ENCODE data around the gene PGAP6.

- no peak for TF ChIP-seq POLR2A (IDR thresholded peaks at IDR 0.05)
- no peak for TF ChIP-seq CTCF (IDR thresholded peaks at IDR 0.05)
- TF ChIP-seq POLR2AphosphoS5 (IDR thresholded peaks at IDR 0.05) = peak in 1 of 3 donors; percentile 24
Observed at GRCh38 chr16:386641-387156, 4.9 kb upstream of the PGAP6 start.

Data from breast epithelium (tissue), 3 donors.